DND-41 (cell line): ENCODE data around the gene SYNC.

Source experiments
- EZH2 ChIP-seq: IDR thresholded peaks from 3 replicates; pipeline ENCODE4 v1.6.1; 2012; ENCODE audit warnings: borderline replicate concordance, low read depth, mild to moderate bottlenecking, moderate library complexity, low read length, inconsistent platforms; ENCODE audit not compliant: severe bottlenecking
- TF ChIP-seq, protein P1 (sequence below): IDR thresholded peaks from 2 replicates; pipeline ENCODE4 v1.5.1; 2012; ENCODE audit warnings: borderline replicate concordance, low read length, moderate library complexity, mild to moderate bottlenecking; ENCODE audit not compliant: poor library complexity, severe bottlenecking; ENCODE audit errors: extremely low read depth

DNA sequence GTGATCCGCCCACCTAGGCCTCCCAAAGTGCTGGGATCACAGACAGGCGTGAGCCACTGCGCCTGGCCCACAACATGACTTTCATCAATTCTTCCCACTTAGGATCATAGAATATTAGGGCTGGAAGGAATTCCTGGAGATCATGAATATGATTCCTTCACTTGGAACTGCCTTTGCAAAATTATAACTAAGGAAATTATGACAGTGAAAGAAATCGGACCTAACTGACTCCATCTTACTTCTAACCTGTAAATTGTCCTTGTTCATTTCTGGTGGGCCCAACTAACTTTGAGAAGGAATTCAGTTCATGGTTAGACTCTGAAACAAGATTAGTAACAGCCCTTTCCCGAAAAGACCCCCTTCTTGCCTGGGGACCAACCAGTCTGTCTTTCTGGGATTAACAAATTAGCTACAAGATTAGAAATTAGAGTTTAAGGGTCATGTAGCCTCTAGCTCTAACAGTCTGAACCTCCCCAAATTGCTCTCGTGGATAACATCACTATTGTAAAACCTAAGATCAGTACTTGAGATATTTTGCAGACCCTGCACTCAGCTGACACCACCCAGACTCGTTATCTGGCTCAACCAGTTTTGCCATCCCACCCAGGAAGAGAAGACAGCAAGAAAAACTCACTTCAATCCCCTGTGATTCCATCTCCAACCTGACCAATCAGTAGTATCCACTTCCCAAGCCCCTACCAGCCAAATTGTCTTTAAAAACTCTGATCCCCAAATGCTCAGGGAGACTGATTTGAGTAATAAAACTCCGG, 66.9 kb downstream of the SYNC start:
- TF ChIP-seq, protein P1, sequence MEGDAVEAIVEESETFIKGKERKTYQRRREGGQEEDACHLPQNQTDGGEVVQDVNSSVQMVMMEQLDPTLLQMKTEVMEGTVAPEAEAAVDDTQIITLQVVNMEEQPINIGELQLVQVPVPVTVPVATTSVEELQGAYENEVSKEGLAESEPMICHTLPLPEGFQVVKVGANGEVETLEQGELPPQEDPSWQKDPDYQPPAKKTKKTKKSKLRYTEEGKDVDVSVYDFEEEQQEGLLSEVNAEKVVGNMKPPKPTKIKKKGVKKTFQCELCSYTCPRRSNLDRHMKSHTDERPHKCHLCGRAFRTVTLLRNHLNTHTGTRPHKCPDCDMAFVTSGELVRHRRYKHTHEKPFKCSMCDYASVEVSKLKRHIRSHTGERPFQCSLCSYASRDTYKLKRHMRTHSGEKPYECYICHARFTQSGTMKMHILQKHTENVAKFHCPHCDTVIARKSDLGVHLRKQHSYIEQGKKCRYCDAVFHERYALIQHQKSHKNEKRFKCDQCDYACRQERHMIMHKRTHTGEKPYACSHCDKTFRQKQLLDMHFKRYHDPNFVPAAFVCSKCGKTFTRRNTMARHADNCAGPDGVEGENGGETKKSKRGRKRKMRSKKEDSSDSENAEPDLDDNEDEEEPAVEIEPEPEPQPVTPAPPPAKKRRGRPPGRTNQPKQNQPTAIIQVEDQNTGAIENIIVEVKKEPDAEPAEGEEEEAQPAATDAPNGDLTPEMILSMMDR = no peak
- TF ChIP-seq EZH2 = no peak
